ENCODE results near the gene HOXA7.
A peak's percentile ranks its signal among the peaks of the same experiment; 100 is the strongest.

The HOXA7 gene

GRCh38 chr7:27157702-27158431, 1.4 kb upstream of the HOXA7 start:
- no peak for DNase-seq

- no peak for DNase-seq
These were observed 634 bp upstream of the HOXA7 start for GRCh38 chr7:27156916-27157701.

GRCh38 chr7:27155816-27156507, 513 bp downstream of the HOXA7 start:
- no peak for DNase-seq

GRCh38 chr7:27154901-27155815, 1.3 kb downstream of the HOXA7 start:
- peak in 1 of 2 donors; percentile 61 for DNase-seq

- DNase-seq, result no peak
These were observed 2.1 kb downstream of the HOXA7 start for GRCh38 chr7:27154369-27154768.

GRCh38 chr7:27153526-27153925, 2.9 kb downstream of the HOXA7 start:
- no peak for DNase-seq

- DNase-seq, result no peak
These were observed 3.5 kb downstream of the HOXA7 start for GRCh38 chr7:27152816-27153442.

GRCh38 chr7:27151931-27152815, 4.3 kb downstream of the HOXA7 start, which contains the start of gene HOXA3:
HOXA3 (minus strand) TSS chr7:27152583; CDS start chr7:27110640, 41,943 bp downstream.
- no peak for DNase-seq

- no peak for DNase-seq
These were observed 5.0 kb downstream of the HOXA7 start for GRCh38 chr7:27151341-27151930.

- peak; percentile 68 to 75 for DNase-seq
These were observed 5.7 kb downstream of the HOXA7 start for GRCh38 chr7:27150568-27151340.

- DNase-seq, result no peak
These were observed 6.5 kb downstream of the HOXA7 start for GRCh38 chr7:27149842-27150567.

- DNase-seq, result no peak
These were observed 7.5 kb downstream of the HOXA7 start for GRCh38 chr7:27148756-27149641.

- no peak for DNase-seq
These were observed 8.3 kb downstream of the HOXA7 start for GRCh38 chr7:27148031-27148755.

- no peak for DNase-seq
These were observed 9.1 kb downstream of the HOXA7 start, which contains the start of gene HOXA6 for GRCh38 chr7:27147199-27148030. HOXA6 (minus strand) TSS chr7:27147774; CDS start chr7:27147749, 25 bp downstream.

- DNase-seq, result no peak
These were observed 9.8 kb downstream of the HOXA7 start for GRCh38 chr7:27146491-27147198.

Measured in stimulated activated CD4-positive, alpha-beta T cell treated with anti-CD3 and anti-CD28 coated beads, Interleukin-2, amount 100 ng/mL, for 24 hours (primary cell).